Right lobe of liver (tissue), 6 donors: ENCODE data around the gene EML2. TPM values are rescaled to one million over a fixed set of nuclear protein-coding genes. Genes with fewer than 3 reads are reported as not detected.
A peak's percentile ranks its signal among the peaks of the same experiment; 100 is the strongest.

Source experiments
- ATAC-seq, 4 donors: fragments of 200-7000 bp; cut with Tn5 transposase; one replicate each; pipeline ENCODE4 v1.9.1; 2020; ENCODE audit warnings: mild to moderate bottlenecking in 4 of 4, moderate library complexity in 4 of 4
- DNase-seq, 3 donors: peaks; one replicate each; pipeline ENCODE4 v3.0.0-alpha.2; 2020
- H3K27ac ChIP-seq, 3 donors: fragments of 200-600 bp; one replicate each; pipeline ENCODE4 v1.8.0; 2022
- H3K27me3 ChIP-seq, 2 donors: fragments of 200-600 bp; one replicate each; pipeline ENCODE4 v1.8.0; 2022
- H3K36me3 ChIP-seq, 4 donors: fragments of 200-600 bp; sonication (generic) in 1 of 4; one replicate each; pipeline versions ENCODE4 v1.5.1 to v1.8.0; 2017 to 2022; ENCODE audit warnings: control low read depth in 1 of 4
- H3K4me1 ChIP-seq, 4 donors: fragments of 200-600 bp; sonication (generic) in 1 of 4; one replicate each; pipeline versions ENCODE4 v1.5.1 to v1.8.0; 2017 to 2022; ENCODE audit warnings: control low read depth in 1 of 4
- H3K4me3 ChIP-seq, 3 donors: fragments of 200-600 bp; one replicate each; pipeline ENCODE4 v1.8.0; 2022
- H3K9me3 ChIP-seq, 4 donors: fragments of 200-600 bp; sonication (generic) in 1 of 4; one replicate each; pipeline versions ENCODE4 v1.5.1 to v1.8.0; 2017 to 2022; ENCODE audit warnings: control low read depth in 1 of 4
- CTCF ChIP-seq, 4 donors: fragments of 200-600 bp in 3 of 4; fragments of 450-650 bp in 1 of 4; IDR thresholded peaks; one replicate each; pipeline versions ENCODE4 v1.5.1 to v1.8.0; 2016 to 2022; ENCODE audit warnings: antibody characterized with exemption in 4 of 4, mild to moderate bottlenecking in 2 of 4
- POLR2A ChIP-seq: fragments of 450-650 bp; IDR thresholded peaks from one replicate; pipeline ENCODE4 v1.6.1; 2017; ENCODE audit warnings: antibody characterized with exemption, mild to moderate bottlenecking
- WGBS: methylation state at CpG from one replicate; pipeline ENCODE4 v1.1.6; 2018; ENCODE audit warnings: low coverage, low lambda C conversion rate; ENCODE audit not compliant: insufficient coverage; ENCODE audit errors: missing lambda C conversion rate; 5-methylcytosine and 5-hydroxymethylcytosine counted together
- intact Hi-C, 2 donors: fragments of 100-400 bp; cut with DNase I; formaldehyde crosslinking; loops; one replicate each; pipeline versions ENCODE4 v1.11.2 to v1.14.1; 2022
- total RNA-seq, 6 experiments: library from RNA; depleted of rRNA in 2 of 6; stranded (reverse); fragments of >200 nt in 2 of 6; fragmentation: NEBNext Ultra II Directional in 3 of 6; extraction: Animal tissue kit (Norgen Biotek cat#: 25700) in 3 of 6; gene quantifications; one replicate each; pipeline versions ENCODE4 v1.1.0 to v1.2.4, GENCODE V29; 2016 to 2023
- donor health status: DM: no; HTN: yes; CAD: no.
- donor health status: DM: no; HTN: no; CAD: no.
- donor health status: DM: no; HTN: no; CAD: no.
- donor health status: DM: no; HTN: yes; CAD: no.
- donor health status: DM: no; HTN: yes; CAD: no.

The EML2 gene
- total RNA-seq, 6 experiments from 2014 or later: 12.6 to 19.7 (median 13.8) TPM

GRCh38 chr19:45608948-45609347 lies 30.2 kb downstream of the EML2 start:
- TF ChIP-seq POLR2A (no peak), CTCF (IDR thresholded peaks at IDR 0.05) (no peak)
- no peak overlapping the region for H3K4me3 ChIP-seq
- intact Hi-C loops: loop anchor here in 1 of 2 donors (5.0 kb wide), 1 partner anchor 33 kb away; no protein-coding TSS in a partner anchor
- H3K4me1 ChIP-seq: peaks cover 0 to 10% (median 0%) of the 10 kb centered on the region in 4 donors
- H3K27me3 ChIP-seq: no peaks in the 10 kb centered on the region
- H3K27ac ChIP-seq: no peak overlapping the region
- no peaks in the 10 kb centered on the region for H3K9me3 ChIP-seq
- DNase-seq (no peak), ATAC-seq (no peak)
- H3K36me3 ChIP-seq: peaks cover 0 to 8% (median 2%) of the 10 kb centered on the region in 4 donors
- 88% methylated on average over 6 of the region's 6 CpGs for WGBS

GRCh38 chr19:45607071-45608029 lies 31.8 kb downstream of the EML2 start:
- Histone ChIP-seq H3K4me1 (peaks cover 0 to 10% (median 0%) of the 10 kb centered on the region in 4 donors), H3K36me3 (peaks cover 0 to 8% (median 0%) of the 10 kb centered on the region in 4 donors), H3K9me3 (no peaks in the 10 kb centered on the region), H3K27ac (no peak overlapping the region), H3K4me3 (no peak overlapping the region), H3K27me3 (no peaks in the 10 kb centered on the region)
- WGBS: 9% methylated on average over 25 of the region's 28 CpGs
- DNase-seq (peak; percentile 73 to 77 (median 77)), ATAC-seq (peak; percentile 89 to 97 (median 92))
- peak; percentile 79 to 87 (median 86) for TF ChIP-seq CTCF (IDR thresholded peaks at IDR 0.05)
- TF ChIP-seq POLR2A: no peak
- intact Hi-C loops: loop anchor here in 1 of 2 donors (5.0 kb wide), 1 partner anchor 35 kb away; no protein-coding TSS in a partner anchor

- Histone ChIP-seq H3K9me3 (no peaks in the 10 kb centered on the region), H3K27me3 (no peaks in the 10 kb centered on the region), H3K4me3 (peak within 1 kb of the TSS; percentile 27 to 45 (median 33)), H3K4me1 (peaks cover 0 to 2% (median 0%) of the 10 kb centered on the region in 4 donors), H3K27ac (peak within 1 kb of the TSS in 2 of 3 donors; percentile 16 to 70), H3K36me3 (no peaks in the 10 kb centered on the region)
- ATAC-seq: peak; percentile 61 to 74 (median 64)
- 6% methylated on average over 8 of the region's 52 CpGs for WGBS
- DNase-seq: peak in 1 of 3 donors; percentile 40
- TF ChIP-seq CTCF (IDR thresholded peaks at IDR 0.05): no peak
- TF ChIP-seq POLR2A: peak; percentile 35
- intact Hi-C loops: loop anchor here in 1 of 2 donors (5.0 kb wide), 1 partner anchor 41 kb away; no protein-coding TSS in a partner anchor
Measured at GRCh38 chr19:45601524-45602374, 37.4 kb downstream of the EML2 start, which contains the start of gene GPR4. GPR4 (minus strand) TSS chr19:45602212; CDS start chr19:45591866, 10,346 bp downstream.

- peak overlapping the region; percentile 27 to 45 (median 33) for H3K4me3 ChIP-seq
- no peaks in the 10 kb centered on the region for H3K9me3 ChIP-seq
- DNase-seq: no peak
- WGBS: 18% methylated on average over 6 of the region's 10 CpGs
- H3K4me1 ChIP-seq: no peaks in the 10 kb centered on the region
- intact Hi-C loops: loop anchor here in 1 of 2 donors (5.0 kb wide), 1 partner anchor 41 kb away; no protein-coding TSS in a partner anchor
- no peak for TF ChIP-seq CTCF (IDR thresholded peaks at IDR 0.05)
- no peak for TF ChIP-seq POLR2A
- H3K27ac ChIP-seq: peak overlapping the region in 2 of 3 donors; percentile 16 to 70
- ATAC-seq: peak in 3 of 4 donors; percentile 6 to 32 (median 23)
- H3K27me3 ChIP-seq: no peaks in the 10 kb centered on the region
- H3K36me3 ChIP-seq: no peaks in the 10 kb centered on the region
Measured at GRCh38 chr19:45601115-45601514, 38.1 kb downstream of the EML2 start.
